DND-41 (cell line): Measurements from ENCODE around the gene H1-8.
"Not testable (repeated sequence)": the region's sequence is repeated elsewhere in the genome, so short reads cannot be mapped to it uniquely, and the experiment has no call there.

Experiments
- ATAC-seq: fragments of 200-7000 bp; cut with Tn5 transposase; 3 replicates; pipeline ENCODE4 v1.9.1; 2021; ENCODE audit warnings: low read depth; ENCODE audit not compliant: insufficient read depth
- DNase-seq: peaks from one replicate; pipeline ENCODE4 v3.0.0-alpha.2; 2020
- H2AFZ ChIP-seq: 2 replicates; pipeline ENCODE4 v1.6.0; 2012; ENCODE audit warnings: low read depth, low read length
- H3K27ac ChIP-seq: 2 replicates; pipeline ENCODE4 v1.5.1; 2012; ENCODE audit warnings: low read length, inconsistent platforms
- H3K27me3 ChIP-seq: fragments of 200-600 bp; sonication (generic); 2 replicates; pipeline ENCODE4 v1.6.0; 2012; ENCODE audit warnings: low read length, mild to moderate bottlenecking, inconsistent platforms; ENCODE audit not compliant: insufficient read depth, poor library complexity
- H3K36me3 ChIP-seq: 2 replicates; pipeline ENCODE4 v1.5.1; 2012; ENCODE audit warnings: low read length, inconsistent platforms; ENCODE audit not compliant: insufficient read depth
- H3K4me1 ChIP-seq: 2 replicates; pipeline ENCODE4 v1.5.1; 2012; ENCODE audit warnings: mild to moderate bottlenecking, low read length; ENCODE audit not compliant: insufficient read depth
- H3K4me2 ChIP-seq: 2 replicates; pipeline ENCODE4 v1.6.0; 2012; ENCODE audit warnings: mild to moderate bottlenecking, moderate library complexity, low read length, inconsistent platforms; ENCODE audit not compliant: insufficient read depth
- H3K4me3 ChIP-seq, 2 experiments: fragments of 200-600 bp in 1 of 2; shearing (Covaris generic) in 1 of 2; 2 replicates each; pipeline ENCODE4 v1.5.1; 2012 to 2016; ENCODE audit warnings: inconsistent platforms in 2 of 2, low read length in 2 of 2, mild to moderate bottlenecking in 2 of 2, low read depth in 1 of 2, moderate library complexity in 1 of 2
- H3K79me2 ChIP-seq: 2 replicates; pipeline ENCODE4 v1.6.0; 2012; ENCODE audit warnings: low read length, inconsistent platforms; ENCODE audit not compliant: insufficient read depth
- H3K9ac ChIP-seq: 2 replicates; pipeline ENCODE4 v1.6.0; 2012; ENCODE audit warnings: low read depth, mild to moderate bottlenecking, inconsistent platforms, low read length, moderate library complexity
- H3K9me3 ChIP-seq: 2 replicates; pipeline ENCODE4 v1.5.1; 2012; ENCODE audit warnings: low read length, moderate library complexity, mild to moderate bottlenecking, inconsistent platforms; ENCODE audit not compliant: insufficient read depth, severe bottlenecking
- H4K20me1 ChIP-seq: 2 replicates; pipeline ENCODE4 v1.6.0; 2012; ENCODE audit warnings: low read length; ENCODE audit not compliant: insufficient read depth
- CTCF ChIP-seq: IDR thresholded peaks from 2 replicates; pipeline ENCODE4 v1.5.1; 2012; ENCODE audit warnings: borderline replicate concordance, low read length, moderate library complexity, mild to moderate bottlenecking; ENCODE audit not compliant: poor library complexity, severe bottlenecking; ENCODE audit errors: extremely low read depth
- EZH2 ChIP-seq: IDR thresholded peaks from 3 replicates; pipeline ENCODE4 v1.6.1; 2012; ENCODE audit warnings: borderline replicate concordance, low read depth, mild to moderate bottlenecking, moderate library complexity, low read length, inconsistent platforms; ENCODE audit not compliant: severe bottlenecking

Gene H1-8

GRCh38 chr3:129514110-129514509 is 28.9 kb upstream of the H1-8 start:
- Histone ChIP-seq H3K4me1 (no peaks in the 10 kb centered on the region), H3K27me3 (no peaks in the 10 kb centered on the region), H4K20me1 (no peaks in the 10 kb centered on the region), H3K9ac (no peak overlapping the region), H3K4me3 (no peak overlapping the region), H3K27ac (no peak overlapping the region), H2AFZ (no peak overlapping the region), H3K9me3 (no peaks in the 10 kb centered on the region), H3K79me2 (no peaks in the 10 kb centered on the region), H3K36me3 (peaks cover 42% of the 10 kb centered on the region), H3K4me2 (no peak overlapping the region)
- ATAC-seq: no peak
- DNase-seq: no peak
- TF ChIP-seq CTCF: no peak
- no peak for TF ChIP-seq EZH2

GRCh38 chr3:129514563-129514962 is 28.4 kb upstream of the H1-8 start:
- Histone ChIP-seq H3K4me2 (no peak overlapping the region), H2AFZ (no peak overlapping the region), H3K9me3 (no peaks in the 10 kb centered on the region), H3K4me1 (no peaks in the 10 kb centered on the region), H3K27ac (no peak overlapping the region), H3K36me3 (peaks cover 42% of the 10 kb centered on the region), H4K20me1 (no peaks in the 10 kb centered on the region), H3K79me2 (no peaks in the 10 kb centered on the region), H3K27me3 (no peaks in the 10 kb centered on the region), H3K9ac (no peak overlapping the region), H3K4me3 (no peak overlapping the region)
- no peak for TF ChIP-seq EZH2
- no peak for TF ChIP-seq CTCF
- ATAC-seq (no peak), DNase-seq (no peak)

- H3K27me3 ChIP-seq, DNase-seq, H3K4me2 ChIP-seq, H3K79me2 ChIP-seq, H3K27ac ChIP-seq, ATAC-seq, H4K20me1 ChIP-seq, H3K9ac ChIP-seq, H3K9me3 ChIP-seq, H2AFZ ChIP-seq, H3K4me1 ChIP-seq, H3K4me3 ChIP-seq: not testable (repeated sequence)
- H3K36me3 ChIP-seq: peaks cover 42% of the 10 kb centered on the region
These were observed 27.7 kb upstream of the H1-8 start for GRCh38 chr3:129515108-129515820.

GRCh38 chr3:129515821-129516432 is 27.0 kb upstream of the H1-8 start:
- not testable (repeated sequence) for H3K4me2 ChIP-seq, DNase-seq, H2AFZ ChIP-seq, H3K27me3 ChIP-seq, H3K9ac ChIP-seq, H3K9me3 ChIP-seq, H3K4me3 ChIP-seq, H4K20me1 ChIP-seq, H3K4me1 ChIP-seq, ATAC-seq, H3K79me2 ChIP-seq, H3K27ac ChIP-seq
- H3K36me3 ChIP-seq: peaks cover 42% of the 10 kb centered on the region
